Suppressor macrophage treated with lipopolysaccharide for 1 hour (primary cell): ENCODE results near the gene MTA3.
"Not testable (repeated sequence)": the region's sequence is repeated elsewhere in the genome, so short reads cannot be mapped to it uniquely, and the experiment has no call there.

Source experiments
- DNase-seq, 3 donors: peaks; one replicate each; pipeline ENCODE4 v3.0.0-alpha.2; 2020 to 2022

The MTA3 gene

GRCh38 chr2:42568401-42569115 lies at the start of gene MTA3:
TSS of gene MTA3 (plus strand) at chr2:42568632. CDS start at chr2:42568746, 114 bp downstream.
- peak; percentile 34 to 76 (median 61) for DNase-seq

- DNase-seq = no peak
These were observed 48.8 kb upstream of the MTA3 start for GRCh38 chr2:42519624-42520023.

- DNase-seq = no peak
These were observed 46.4 kb upstream of the MTA3 start for GRCh38 chr2:42522035-42522434.

GRCh38 chr2:42523341-42523740 lies 45.1 kb upstream of the MTA3 start:
- DNase-seq = no peak

- DNase-seq = no peak
These were observed 36.0 kb upstream of the MTA3 start for GRCh38 chr2:42532397-42532796.

GRCh38 chr2:42537493-42537892 lies 30.9 kb upstream of the MTA3 start:
- DNase-seq = no peak

GRCh38 chr2:42542871-42543270 lies 25.6 kb upstream of the MTA3 start:
- no peak for DNase-seq

GRCh38 chr2:42545023-42545721 lies 23.3 kb upstream of the MTA3 start:
- DNase-seq = no peak

GRCh38 chr2:42545841-42546390 lies 22.5 kb upstream of the MTA3 start:
- no peak for DNase-seq

- peak; percentile 25 to 56 (median 52) for DNase-seq
These were observed 21.4 kb upstream of the MTA3 start for GRCh38 chr2:42547014-42547413.

- DNase-seq = no peak
These were observed 20.8 kb upstream of the MTA3 start for GRCh38 chr2:42547446-42548295.

GRCh38 chr2:42550870-42551269 lies 17.6 kb upstream of the MTA3 start:
- no peak for DNase-seq

- no peak for DNase-seq
These were observed 14.0 kb upstream of the MTA3 start for GRCh38 chr2:42554392-42554791.

GRCh38 chr2:42556315-42556890 lies 12.0 kb upstream of the MTA3 start:
- DNase-seq = no peak

- no peak for DNase-seq
These were observed 11.1 kb upstream of the MTA3 start for GRCh38 chr2:42557306-42557705.

GRCh38 chr2:42558827-42559226 lies 9.6 kb upstream of the MTA3 start:
- DNase-seq = no peak

GRCh38 chr2:42560133-42560532 lies 8.3 kb upstream of the MTA3 start:
- DNase-seq = not testable (repeated sequence)

- no peak for DNase-seq
These were observed 7.5 kb upstream of the MTA3 start for GRCh38 chr2:42560899-42561298.

GRCh38 chr2:42562474-42563144 lies 5.8 kb upstream of the MTA3 start:
- DNase-seq = no peak

- DNase-seq = no peak
These were observed 2.4 kb upstream of the MTA3 start for GRCh38 chr2:42566025-42566424.

- DNase-seq = no peak
These were observed 1.6 kb upstream of the MTA3 start for GRCh38 chr2:42566837-42567321.

- DNase-seq = no peak
These were observed 1.1 kb upstream of the MTA3 start for GRCh38 chr2:42567364-42567763.
